Adrenal gland (tissue), 5 donors: ENCODE results near the gene SFXN5.

Source experiments
- POLR2A ChIP-seq, 2 donors: fragments of 450-650 bp; IDR thresholded peaks; one replicate each; pipeline ENCODE4 v1.6.1; 2017; ENCODE audit warnings: antibody characterized with exemption in 2 of 2, mild to moderate bottlenecking in 2 of 2, moderate library complexity in 1 of 2
- TF ChIP-seq, protein P1 (sequence below), 6 experiments: fragments of 450-650 bp in 4 of 6; fragments of 200-600 bp in 2 of 6; sonication (generic) in 1 of 6; IDR thresholded peaks; 1 replicate in 5 of 6; 2 replicates in 1 of 6; pipeline versions ENCODE4 v1.5.1 to v1.8.0; 2016 to 2021; ENCODE audit warnings: antibody characterized with exemption in 6 of 6, mild to moderate bottlenecking in 2 of 6, moderate library complexity in 1 of 6
- donor health status: DM: no; HTN: no; CAD: no.

DNA sequence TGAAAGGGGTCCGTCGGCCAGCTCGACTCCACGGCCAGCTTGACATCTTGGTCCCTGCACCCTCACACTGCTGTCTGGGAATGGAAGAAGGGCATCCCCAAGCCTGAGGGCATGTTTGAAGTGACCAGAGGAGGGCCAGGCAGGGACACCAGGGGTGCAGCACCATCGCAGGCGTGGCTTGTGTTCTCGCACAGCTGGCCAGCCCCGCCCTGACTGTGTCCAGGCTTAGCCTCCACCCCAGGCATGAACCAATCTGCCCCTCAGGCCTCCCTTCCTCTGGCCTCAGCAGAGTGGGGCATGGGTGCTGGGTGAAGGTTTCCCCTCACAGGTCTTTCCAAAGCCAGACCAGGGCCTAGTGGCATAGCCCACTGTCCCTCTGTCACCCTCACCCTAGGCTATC is 129.2 kb downstream of the SFXN5 start:
- TF ChIP-seq, protein P1, sequence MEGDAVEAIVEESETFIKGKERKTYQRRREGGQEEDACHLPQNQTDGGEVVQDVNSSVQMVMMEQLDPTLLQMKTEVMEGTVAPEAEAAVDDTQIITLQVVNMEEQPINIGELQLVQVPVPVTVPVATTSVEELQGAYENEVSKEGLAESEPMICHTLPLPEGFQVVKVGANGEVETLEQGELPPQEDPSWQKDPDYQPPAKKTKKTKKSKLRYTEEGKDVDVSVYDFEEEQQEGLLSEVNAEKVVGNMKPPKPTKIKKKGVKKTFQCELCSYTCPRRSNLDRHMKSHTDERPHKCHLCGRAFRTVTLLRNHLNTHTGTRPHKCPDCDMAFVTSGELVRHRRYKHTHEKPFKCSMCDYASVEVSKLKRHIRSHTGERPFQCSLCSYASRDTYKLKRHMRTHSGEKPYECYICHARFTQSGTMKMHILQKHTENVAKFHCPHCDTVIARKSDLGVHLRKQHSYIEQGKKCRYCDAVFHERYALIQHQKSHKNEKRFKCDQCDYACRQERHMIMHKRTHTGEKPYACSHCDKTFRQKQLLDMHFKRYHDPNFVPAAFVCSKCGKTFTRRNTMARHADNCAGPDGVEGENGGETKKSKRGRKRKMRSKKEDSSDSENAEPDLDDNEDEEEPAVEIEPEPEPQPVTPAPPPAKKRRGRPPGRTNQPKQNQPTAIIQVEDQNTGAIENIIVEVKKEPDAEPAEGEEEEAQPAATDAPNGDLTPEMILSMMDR (IDR thresholded peaks at IDR 0.05), result no peak
- TF ChIP-seq POLR2A (IDR thresholded peaks at IDR 0.05), result no peak
